Adrenal gland (tissue), 12 donors: ENCODE data around the gene DKK3. TPM values are rescaled to one million over a fixed set of nuclear protein-coding genes. Genes with fewer than 3 reads are reported as not detected.
A peak's percentile ranks its signal among the peaks of the same experiment; 100 is the strongest.

Source experiments
- DNase-seq, 7 donors: peaks; one replicate each; pipeline ENCODE4 v3.0.0-alpha.2; 2019 to 2020
- H3K27ac ChIP-seq, 5 donors: fragments of 200-600 bp; sonication (generic) in 4 of 5; 1 replicate in 3 of 5; 2 replicates in 2 of 5; pipeline versions ENCODE4 v1.5.1 to v1.8.0; 2016 to 2020; ENCODE audit warnings: mild to moderate bottlenecking in 1 of 5
- H3K27me3 ChIP-seq: fragments of 200-600 bp; 2 replicates; pipeline ENCODE4 v1.8.0; 2021
- H3K36me3 ChIP-seq, 2 donors: fragments of 200-600 bp; replicated peaks in 1 of 2; 1 replicate in 1 of 2; 2 replicates in 1 of 2; pipeline versions ENCODE4 v1.5.1 to v1.8.0; 2018 to 2022
- H3K4me1 ChIP-seq, 2 donors: fragments of 200-600 bp; replicated peaks in 1 of 2; 1 replicate in 1 of 2; 2 replicates in 1 of 2; pipeline versions ENCODE4 v1.5.1 to v1.8.0; 2018 to 2021
- H3K4me3 ChIP-seq, 4 donors: fragments of 200-600 bp; sonication (generic) in 3 of 4; one replicate each; pipeline ENCODE4 v1.5.1; 2016 to 2018
- H3K9me3 ChIP-seq, 3 donors: fragments of 200-600 bp; sonication (generic) in 1 of 3; replicated peaks in 1 of 3; 1 replicate in 2 of 3; 2 replicates in 1 of 3; pipeline versions ENCODE4 v1.5.1 to v1.8.0; 2016 to 2021
- POLR2A ChIP-seq, 2 donors: fragments of 450-650 bp; IDR thresholded peaks; one replicate each; pipeline ENCODE4 v1.6.1; 2017; ENCODE audit warnings: antibody characterized with exemption in 2 of 2, mild to moderate bottlenecking in 2 of 2, moderate library complexity in 1 of 2
- WGBS, 4 donors: extraction: QIAGEN DNeasy Blood & Tissue Kit in 2 of 4; methylation state at CpG; one replicate each; pipeline versions ENCODE4 v1.1.5 to v1.1.7; 2013 to 2017; 5-methylcytosine and 5-hydroxymethylcytosine counted together
- intact Hi-C, 2 donors: fragments of 100-400 bp; cut with DNase I; formaldehyde crosslinking; loops; one replicate each; pipeline versions ENCODE4 v1.14.1 to v1.15.0; 2022 to 2023
- polyA plus RNA-seq, 3 donors: library from polyadenylated mRNA; stranded (reverse); fragments of 200-250 nt in 2 of 3; fragments of 350-450 nt in 1 of 3; fragmentation: Illumina TruSeq in 1 of 3; extraction: RNeasy Lipid Tissue Mini Kit (QIAGEN cat#74804) in 1 of 3; gene quantifications; one replicate each; pipeline ENCODE4 v1.2.3, GENCODE V29; 2013 to 2014
- total RNA-seq, 9 donors: library from RNA; depleted of rRNA in 4 of 9; stranded (reverse); fragments of >200 nt in 4 of 9; fragments of 120-200 nt in 1 of 9; fragmentation: NEBNext Ultra II Directional in 1 of 9; extraction: Animal tissue kit (Norgen Biotek cat#: 25700) in 1 of 9; gene quantifications; one replicate each; pipeline versions ENCODE4 v1.1.0 to v1.2.4, GENCODE V29; 2013 to 2023
- TF ChIP-seq, protein P1 (sequence below), 6 experiments: fragments of 450-650 bp in 4 of 6; fragments of 200-600 bp in 2 of 6; sonication (generic) in 1 of 6; IDR thresholded peaks; 1 replicate in 5 of 6; 2 replicates in 1 of 6; pipeline versions ENCODE4 v1.5.1 to v1.8.0; 2016 to 2021; ENCODE audit warnings: antibody characterized with exemption in 6 of 6, mild to moderate bottlenecking in 2 of 6, moderate library complexity in 1 of 6
- donor health status: healthy with polysubstance abuse.
- donor health status: Bipolar disorder and iron deficiency.
- donor health status: DM: yes; HTN: yes; CAD: no.
- donor health status: DM: no; HTN: no; CAD: no.
- donor health status: DM: no; HTN: no; CAD: no.
- donor health status: DM: yes; HTN: yes; CAD: no.

DKK3 gene
- total and polyA plus RNA-seq, 12 donors = 19.7 to 330 (median 103) TPM

DNA sequence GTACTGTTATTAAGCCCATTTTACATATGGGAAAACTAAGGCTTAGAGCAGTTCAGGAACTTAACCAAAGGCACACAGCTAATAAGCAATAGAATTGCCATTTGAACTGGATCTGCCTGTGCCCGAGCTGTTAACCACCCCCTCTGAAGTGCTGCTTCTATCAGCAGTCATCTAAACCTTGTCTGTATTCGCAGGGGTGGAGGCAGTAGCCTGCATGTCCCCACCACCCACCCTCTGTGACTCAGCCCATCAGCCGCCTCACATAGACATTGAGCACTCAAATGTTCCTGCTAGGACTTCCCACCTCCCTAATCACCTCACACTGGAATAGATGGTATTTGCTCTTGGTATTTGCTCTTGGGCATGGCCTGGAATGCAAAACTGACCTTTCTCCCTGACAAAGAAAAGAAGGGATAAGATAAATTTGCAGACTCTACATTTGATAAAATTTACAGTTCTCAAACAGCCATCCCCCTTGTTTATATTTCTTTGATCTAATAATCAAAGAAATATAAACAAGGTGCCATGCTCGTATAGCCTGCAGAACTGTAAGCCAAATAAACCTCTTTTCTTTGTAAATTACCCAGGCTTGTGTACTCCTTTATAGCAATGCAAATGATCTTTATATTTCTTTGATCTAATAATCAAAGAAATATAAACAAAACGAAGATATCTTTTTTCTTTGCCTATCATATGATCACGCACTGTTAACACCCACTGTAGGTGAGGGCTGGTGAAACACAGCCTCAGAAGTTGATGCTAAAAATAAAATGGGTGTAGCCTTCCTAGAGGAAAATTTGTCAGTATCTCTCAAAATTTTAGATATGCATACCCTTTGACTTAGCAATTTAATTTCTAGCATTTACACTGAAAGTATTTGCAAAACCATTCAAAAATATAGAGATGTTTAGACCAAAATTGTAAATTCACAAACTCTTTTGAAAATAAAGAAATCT, 15.9 kb downstream of the DKK3 start:
- Histone ChIP-seq H3K27me3 (no peaks in the 10 kb centered on the region), H3K9me3 (no peaks in the 10 kb centered on the region), H3K27ac (peak overlapping the region in 1 of 5 donors; percentile 57), H3K4me1 (peaks cover 0 to 11% of the 10 kb centered on the region in 2 donors), H3K36me3 (peaks cover 0 to 4% of the 10 kb centered on the region in 2 donors), H3K4me3 (no peak overlapping the region)
- no peak for TF ChIP-seq POLR2A (IDR thresholded peaks at IDR 0.05)
- TF ChIP-seq, protein P1, sequence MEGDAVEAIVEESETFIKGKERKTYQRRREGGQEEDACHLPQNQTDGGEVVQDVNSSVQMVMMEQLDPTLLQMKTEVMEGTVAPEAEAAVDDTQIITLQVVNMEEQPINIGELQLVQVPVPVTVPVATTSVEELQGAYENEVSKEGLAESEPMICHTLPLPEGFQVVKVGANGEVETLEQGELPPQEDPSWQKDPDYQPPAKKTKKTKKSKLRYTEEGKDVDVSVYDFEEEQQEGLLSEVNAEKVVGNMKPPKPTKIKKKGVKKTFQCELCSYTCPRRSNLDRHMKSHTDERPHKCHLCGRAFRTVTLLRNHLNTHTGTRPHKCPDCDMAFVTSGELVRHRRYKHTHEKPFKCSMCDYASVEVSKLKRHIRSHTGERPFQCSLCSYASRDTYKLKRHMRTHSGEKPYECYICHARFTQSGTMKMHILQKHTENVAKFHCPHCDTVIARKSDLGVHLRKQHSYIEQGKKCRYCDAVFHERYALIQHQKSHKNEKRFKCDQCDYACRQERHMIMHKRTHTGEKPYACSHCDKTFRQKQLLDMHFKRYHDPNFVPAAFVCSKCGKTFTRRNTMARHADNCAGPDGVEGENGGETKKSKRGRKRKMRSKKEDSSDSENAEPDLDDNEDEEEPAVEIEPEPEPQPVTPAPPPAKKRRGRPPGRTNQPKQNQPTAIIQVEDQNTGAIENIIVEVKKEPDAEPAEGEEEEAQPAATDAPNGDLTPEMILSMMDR (IDR thresholded peaks at IDR 0.05) = no peak
- intact Hi-C loops = no loop called here
- 69 to 86% (median 82%) methylated on average over 6 of the region's 6 CpGs for WGBS, 4 donors
- DNase-seq = peak in 1 of 7 donors; percentile 56

DNA sequence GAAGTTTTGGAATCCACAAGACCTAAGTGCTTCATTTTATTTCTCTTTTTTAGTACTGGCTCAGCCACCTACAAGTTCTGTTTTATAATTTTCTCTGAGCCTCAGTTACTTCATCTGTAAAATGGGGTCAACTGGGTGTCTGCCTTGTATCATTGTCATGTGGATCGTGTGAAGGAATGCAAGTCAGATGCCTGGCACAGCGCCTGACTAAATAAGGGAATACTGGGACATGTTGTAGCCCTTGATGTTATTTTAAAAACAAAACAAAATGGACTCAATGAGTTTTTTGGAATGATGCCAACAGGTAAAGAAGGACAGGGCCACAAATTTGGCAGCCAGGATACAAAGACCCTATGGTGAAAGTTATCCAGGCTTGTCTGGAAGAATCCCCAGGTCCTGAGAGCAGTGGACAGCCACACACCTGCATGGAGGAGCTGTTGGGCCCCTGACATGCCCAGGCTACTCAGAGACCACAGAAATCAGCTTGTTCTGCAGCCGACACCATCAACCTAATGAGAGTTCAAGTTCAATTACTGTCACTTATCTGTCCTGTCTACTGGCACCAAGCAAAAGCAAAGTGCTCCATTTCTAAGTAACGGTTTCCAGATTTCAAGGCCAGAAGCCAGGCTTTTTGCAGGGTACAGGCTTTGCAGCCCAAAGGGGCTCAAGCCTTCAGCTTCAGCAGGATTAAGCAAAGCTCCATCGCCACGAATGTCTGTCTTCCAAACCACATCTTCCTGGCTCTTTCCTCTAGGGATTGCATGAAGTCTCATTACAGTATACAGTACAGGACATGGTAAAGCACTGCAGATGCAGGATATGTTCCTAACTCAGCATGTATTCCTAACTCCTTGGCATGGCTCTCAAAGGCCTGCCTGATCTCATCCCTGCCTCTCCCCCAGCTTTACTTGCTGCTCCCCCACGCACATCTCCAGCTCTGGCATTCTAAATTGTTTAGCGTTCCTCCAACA, 18.4 kb downstream of the DKK3 start:
- H3K4me1 ChIP-seq = peaks cover 0 to 20% of the 10 kb centered on the region in 2 donors
- peak in 2 of 7 donors; percentile 12 to 53 for DNase-seq

DNA sequence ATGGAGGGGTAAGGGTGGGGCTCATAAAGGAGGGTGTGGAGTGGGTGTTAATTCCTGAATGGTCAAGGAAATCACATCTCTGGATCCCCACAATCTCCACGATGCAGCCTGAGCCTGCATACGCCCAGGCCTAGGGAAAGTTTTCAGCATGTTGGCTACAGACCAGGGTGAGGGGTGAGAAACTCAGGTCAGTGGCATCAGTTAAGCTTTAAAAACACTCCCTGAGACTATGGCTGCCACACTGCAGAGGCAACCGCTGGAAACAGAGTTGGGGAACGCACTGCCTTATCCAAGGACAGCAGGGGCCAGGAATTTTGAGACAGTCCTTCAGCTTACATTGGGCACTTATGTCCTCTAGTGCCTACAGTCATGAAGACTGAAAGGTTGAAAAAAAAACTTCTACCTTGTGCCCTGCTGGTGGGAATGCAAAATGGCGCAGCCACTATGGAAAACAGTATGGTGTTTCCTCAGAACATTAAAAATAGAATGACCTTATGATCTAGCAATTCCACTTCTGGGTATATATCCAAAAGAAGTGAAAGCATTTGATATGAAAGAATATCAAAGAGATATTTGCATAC, 19.7 kb downstream of the DKK3 start:
- Histone ChIP-seq H3K27ac (peak overlapping the region in 2 of 5 donors; percentile 51 to 71), H3K4me1 (peaks cover 0 to 14% of the 10 kb centered on the region in 2 donors), H3K27me3 (no peaks in the 10 kb centered on the region), H3K4me3 (no peak overlapping the region), H3K36me3 (no peaks in the 10 kb centered on the region), H3K9me3 (no peaks in the 10 kb centered on the region)
- 89 to 100% (median 90%) methylated on average over 4 to 5 of the region's 5 CpGs for WGBS, 4 donors
- DNase-seq = no peak
- TF ChIP-seq, protein P1 (IDR thresholded peaks at IDR 0.05) = no peak
- no peak for TF ChIP-seq POLR2A (IDR thresholded peaks at IDR 0.05)
- intact Hi-C loops = loop anchor here in 1 of 2 donors (10.0 kb wide), 1 partner anchor 46 kb away; no protein-coding TSS in a partner anchor

More for the DNA sequence above, 18.4 kb downstream of the DKK3 start:
- no peaks in the 10 kb centered on the region for H3K9me3 ChIP-seq
- H3K4me3 ChIP-seq = no peak overlapping the region
- no peaks in the 10 kb centered on the region for H3K36me3 ChIP-seq
- no peak overlapping the region for H3K27ac ChIP-seq
- TF ChIP-seq, protein P1 (IDR thresholded peaks at IDR 0.05) = no peak
- TF ChIP-seq POLR2A (IDR thresholded peaks at IDR 0.05) = no peak
- no peaks in the 10 kb centered on the region for H3K27me3 ChIP-seq
- intact Hi-C loops = loop anchor here in 1 of 2 donors (10.0 kb wide), 1 partner anchor 45 kb away; no protein-coding TSS in a partner anchor
- WGBS, 4 donors = 64 to 82% (median 75%) methylated on average over 8 of the region's 8 CpGs
